Thoracic aorta (tissue), 2 donors: ENCODE data around the gene SLC34A1. TPM values are rescaled to one million over a fixed set of nuclear protein-coding genes. Genes with fewer than 3 reads are reported as not detected.

Source experiments
- ATAC-seq: fragments of 150-250 bp; one replicate; pipeline ENCODE4 v1.8.0; 2017; ENCODE audit warnings: low read depth; ENCODE audit not compliant: insufficient number of reproducible peaks, low FRiP score
- DNase-seq: peaks from one replicate; pipeline ENCODE4 v3.0.0-alpha.2; 2020; ENCODE audit warnings: low spot score
- H3K27ac ChIP-seq, 2 donors: fragments of 200-600 bp; sonication (generic); 1 replicate in 1 of 2; 2 replicates in 1 of 2; pipeline ENCODE4 v1.5.1; 2016; ENCODE audit warnings: mild to moderate bottlenecking in 2 of 2, moderate library complexity in 2 of 2
- H3K27me3 ChIP-seq: fragments of 200-600 bp; sonication (generic); replicated peaks from 2 replicates; pipeline ENCODE4 v1.6.0; 2016; ENCODE audit warnings: mild to moderate bottlenecking; ENCODE audit not compliant: insufficient read depth
- H3K36me3 ChIP-seq: fragments of 200-600 bp; sonication (generic); one replicate; pipeline ENCODE4 v1.5.1; 2016
- H3K4me1 ChIP-seq, 2 donors: fragments of 200-600 bp; sonication (generic); 1 replicate in 1 of 2; 2 replicates in 1 of 2; pipeline versions ENCODE4 v1.5.1 to v1.6.0; 2016; ENCODE audit warnings: low read depth in 2 of 2, mild to moderate bottlenecking in 1 of 2; ENCODE audit not compliant: control insufficient read depth in 1 of 2
- H3K4me3 ChIP-seq: fragments of 200-600 bp; sonication (generic); 2 replicates; pipeline ENCODE4 v1.5.1; 2016; ENCODE audit warnings: mild to moderate bottlenecking
- H3K9me3 ChIP-seq: fragments of 200-600 bp; sonication (generic); 2 replicates; pipeline ENCODE4 v1.5.1; 2016
- CTCF ChIP-seq: fragments of 200-600 bp; sonication (generic); IDR thresholded peaks from one replicate; pipeline ENCODE4 v1.5.1; 2019; ENCODE audit warnings: antibody characterized with exemption
- total RNA-seq, 2 donors: library from RNA; depleted of rRNA; stranded (reverse); fragments of >200 nt; gene quantifications; one replicate each; pipeline versions ENCODE4 v1.1.0 to v1.2.3, GENCODE V29; 2016

The SLC34A1 gene
- total RNA-seq, 2 donors from 2014 or later = not detected

- no peak for TF ChIP-seq CTCF
- Histone ChIP-seq H3K4me1 (peaks cover under 1 to 6% of the 10 kb centered on the region in 2 donors), H3K36me3 (no peaks in the 10 kb centered on the region), H3K4me3 (no peak overlapping the region), H3K9me3 (no peaks in the 10 kb centered on the region), H3K27me3 (no peaks in the 10 kb centered on the region), H3K27ac (no peak overlapping the region)
- DNase-seq (no peak), ATAC-seq (no peak)
These were observed 28.4 kb upstream of the SLC34A1 start for GRCh38 chr5:177355868-177356168.

GRCh38 chr5:177356746-177357145 lies 27.5 kb upstream of the SLC34A1 start:
- no peaks in the 10 kb centered on the region for H3K9me3 ChIP-seq
- peaks cover 0 to 4% of the 10 kb centered on the region in 2 donors for H3K4me1 ChIP-seq
- no peak for DNase-seq
- no peaks in the 10 kb centered on the region for H3K36me3 ChIP-seq
- H3K27me3 ChIP-seq = no peaks in the 10 kb centered on the region
- no peak overlapping the region for H3K27ac ChIP-seq
- ATAC-seq = no peak
- no peak overlapping the region for H3K4me3 ChIP-seq
- TF ChIP-seq CTCF = no peak

GRCh38 chr5:177357146-177357458 lies 27.1 kb upstream of the SLC34A1 start:
- H3K9me3 ChIP-seq = no peaks in the 10 kb centered on the region
- no peak for DNase-seq
- no peak overlapping the region for H3K27ac ChIP-seq
- ATAC-seq = no peak
- H3K4me1 ChIP-seq = peaks cover 0 to 2% of the 10 kb centered on the region in 2 donors
- no peaks in the 10 kb centered on the region for H3K36me3 ChIP-seq
- no peak for TF ChIP-seq CTCF
- no peak overlapping the region for H3K4me3 ChIP-seq
- H3K27me3 ChIP-seq = no peaks in the 10 kb centered on the region

GRCh38 chr5:177357459-177358351 lies 26.5 kb upstream of the SLC34A1 start, which contains the start of gene RGS14:
Gene RGS14 (plus strand): TSS chr5:177357924. CDS start chr5:177358025, 101 bp downstream.
- DNase-seq (no peak), ATAC-seq (no peak)
- Histone ChIP-seq H3K4me3 (peak within 1 kb of the TSS; percentile 63), H3K36me3 (no peaks in the 10 kb centered on the region), H3K9me3 (no peaks in the 10 kb centered on the region), H3K27ac (no peak within 1 kb of the TSS), H3K4me1 (peaks cover 0 to 3% of the 10 kb centered on the region in 2 donors), H3K27me3 (no peaks in the 10 kb centered on the region)
- no peak for TF ChIP-seq CTCF

GRCh38 chr5:177358370-177358819 lies 25.8 kb upstream of the SLC34A1 start:
- no peak for ATAC-seq
- no peak overlapping the region for H3K27ac ChIP-seq

More at GRCh38 chr5:177358370-177358819, 25.8 kb upstream of the SLC34A1 start:
- Histone ChIP-seq H3K36me3 (no peaks in the 10 kb centered on the region), H3K27me3 (no peaks in the 10 kb centered on the region), H3K4me3 (peak overlapping the region; percentile 63), H3K4me1 (peaks cover 6 to 8% of the 10 kb centered on the region in 2 donors), H3K9me3 (no peaks in the 10 kb centered on the region)
- no peak for DNase-seq
- TF ChIP-seq CTCF = no peak
